Ovary (tissue), 9 donors: ENCODE measurements around the gene NFIA. TPM values are rescaled to one million over a fixed set of nuclear protein-coding genes. Genes with fewer than 3 reads are reported as not detected.

Experiments used
- DNase-seq, 5 donors: peaks; one replicate each; pipeline ENCODE4 v3.0.0-alpha.2; 2019 to 2020
- H3K27ac ChIP-seq, 2 donors: fragments of 200-600 bp; one replicate each; pipeline versions ENCODE4 v1.5.1 to v1.8.0; 2019 to 2022
- H3K27me3 ChIP-seq: fragments of 200-600 bp; one replicate; pipeline ENCODE4 v1.8.0; 2022
- H3K36me3 ChIP-seq: fragments of 200-600 bp; sonication (generic); one replicate; pipeline ENCODE4 v1.5.1; 2019
- H3K4me1 ChIP-seq: one replicate; pipeline ENCODE4 v1.8.1; 2013; ENCODE audit warnings: mild to moderate bottlenecking, moderate library complexity; ENCODE audit not compliant: insufficient read depth
- H3K4me3 ChIP-seq: fragments of 200-600 bp; sonication (generic); one replicate; pipeline ENCODE4 v1.5.1; 2017
- H3K9me3 ChIP-seq, 2 donors: fragments of 200-600 bp in 1 of 2; sonication (generic) in 1 of 2; one replicate each; pipeline versions ENCODE4 v1.5.1 to v1.8.1; 2013 to 2019; ENCODE audit warnings: mild to moderate bottlenecking in 1 of 2, moderate library complexity in 1 of 2
- CTCF ChIP-seq, 3 donors: fragments of 450-650 bp in 2 of 3; fragments of 200-600 bp in 1 of 3; IDR thresholded peaks; one replicate each; pipeline versions ENCODE4 v1.5.1 to v1.8.0; 2016 to 2022; ENCODE audit warnings: antibody characterized with exemption in 3 of 3, mild to moderate bottlenecking in 1 of 3
- EP300 ChIP-seq: sonication (generic); formaldehyde crosslinking; IDR thresholded peaks from one replicate; pipeline ENCODE4 v1.6.1; 2017; ENCODE audit warnings: antibody characterized with exemption
- POLR2A ChIP-seq: fragments of 450-650 bp; IDR thresholded peaks from one replicate; pipeline ENCODE4 v1.6.1; 2017; ENCODE audit warnings: antibody characterized with exemption, mild to moderate bottlenecking, moderate library complexity
- WGBS, 3 donors: extraction: QIAGEN DNeasy Blood & Tissue Kit in 1 of 3; methylation state at CpG; one replicate each; pipeline versions ENCODE4 v1.1.5 to v1.1.7; 2013 to 2017; 5-methylcytosine and 5-hydroxymethylcytosine counted together
- intact Hi-C, 4 donors: fragments of 100-400 bp; cut with DNase I; formaldehyde crosslinking; loops; one replicate each; pipeline versions ENCODE4 v1.11.0 to v1.15.1; 2022 to 2023
- polyA plus RNA-seq, 2 donors: library from polyadenylated mRNA; stranded (reverse); fragments of 200-250 nt in 1 of 2; fragments of 350-450 nt in 1 of 2; fragmentation: Illumina TruSeq in 1 of 2; extraction: RNeasy Lipid Tissue Mini Kit (QIAGEN cat#74804) in 1 of 2; gene quantifications; one replicate each; pipeline ENCODE4 v1.2.3, GENCODE V29; 2013 to 2014
- total RNA-seq, 7 donors: library from RNA; depleted of rRNA in 2 of 7; stranded (reverse); fragments of >200 nt in 2 of 7; fragmentation: NEBNext Ultra II Directional in 3 of 7; extraction: Animal tissue kit (Norgen Biotek cat#: 25700) in 3 of 7; gene quantifications; one replicate each; pipeline versions ENCODE4 v1.1.0 to v1.2.4, GENCODE V29; 2016 to 2023
- donor health status: DM: no; HTN: no; CAD: no; lungs with moderate emphysema.
- donor health status: DM: no; HTN: no; CAD: no.
- donor health status: Bipolar disorder and iron deficiency.
- donor health status: DM: yes; HTN: yes; CAD: no.
- donor health status: DM: no; HTN: no; CAD: no.
- donor health status: DM: yes; HTN: yes; CAD: no.

The NFIA gene
- total and polyA plus RNA-seq, 9 donors, result 11.8 to 115 (median 80.9) TPM

GRCh38 chr1:61221642-61222041, 139.3 kb downstream of the NFIA start:
- intact Hi-C loops, result no loop called here
- DNase-seq, result no peak
- H3K27me3 ChIP-seq, result no peaks in the 10 kb centered on the region
- no peaks in the 10 kb centered on the region for H3K9me3 ChIP-seq
- H3K36me3 ChIP-seq, result no peaks in the 10 kb centered on the region
- H3K4me1 ChIP-seq, result peaks cover under 1% of the 10 kb centered on the region
- H3K27ac ChIP-seq, result no peak overlapping the region
- TF ChIP-seq EP300, result no peak
- no peak for TF ChIP-seq POLR2A
- no peak for TF ChIP-seq CTCF (IDR thresholded peaks at IDR 0.05)
- 56 to 67% (median 61%) methylated on average over 4 of the region's 4 CpGs for WGBS, 3 donors
- H3K4me3 ChIP-seq, result no peak overlapping the region

GRCh38 chr1:61222240-61222639, 139.9 kb downstream of the NFIA start:
- H3K4me3 ChIP-seq, result no peak overlapping the region
- 90 to 91% (median 90%) methylated on average over 2 of the region's 2 CpGs for WGBS, 3 donors
- no peak for TF ChIP-seq EP300
- TF ChIP-seq CTCF (IDR thresholded peaks at IDR 0.05), result no peak
- no peak for TF ChIP-seq POLR2A
- H3K36me3 ChIP-seq, result no peaks in the 10 kb centered on the region
- intact Hi-C loops, result no loop called here
- H3K9me3 ChIP-seq, result no peaks in the 10 kb centered on the region
- H3K4me1 ChIP-seq, result peaks cover 1% of the 10 kb centered on the region
- H3K27ac ChIP-seq, result no peak overlapping the region
- no peaks in the 10 kb centered on the region for H3K27me3 ChIP-seq
- no peak for DNase-seq

- no peaks in the 10 kb centered on the region for H3K9me3 ChIP-seq
- H3K27ac ChIP-seq, result no peak overlapping the region
- peaks cover 1% of the 10 kb centered on the region for H3K4me1 ChIP-seq
- no peak for TF ChIP-seq EP300
- no peak for TF ChIP-seq CTCF (IDR thresholded peaks at IDR 0.05)
- no peak for TF ChIP-seq POLR2A
- intact Hi-C loops, result no loop called here
- no peaks in the 10 kb centered on the region for H3K36me3 ChIP-seq
- no peaks in the 10 kb centered on the region for H3K27me3 ChIP-seq
- no peak for DNase-seq
- H3K4me3 ChIP-seq, result no peak overlapping the region
Measured at GRCh38 chr1:61223140-61223539, 140.8 kb downstream of the NFIA start.

- 72 to 75% (median 74%) methylated on average over 1 of the region's 1 CpG for WGBS, 3 donors
- Histone ChIP-seq H3K27ac (no peak overlapping the region), H3K27me3 (no peaks in the 10 kb centered on the region), H3K4me3 (no peak overlapping the region), H3K4me1 (peaks cover 1% of the 10 kb centered on the region), H3K9me3 (no peaks in the 10 kb centered on the region), H3K36me3 (no peaks in the 10 kb centered on the region)
- intact Hi-C loops, result no loop called here
- DNase-seq, result peak in 2 of 5 donors; percentile 37 to 41
- TF ChIP-seq EP300, result no peak
- no peak for TF ChIP-seq POLR2A
- no peak for TF ChIP-seq CTCF (IDR thresholded peaks at IDR 0.05)
Measured at GRCh38 chr1:61224609-61225008, 142.2 kb downstream of the NFIA start.

- TF ChIP-seq POLR2A, result no peak
- TF ChIP-seq CTCF (IDR thresholded peaks at IDR 0.05), result no peak
- TF ChIP-seq EP300, result no peak
- Histone ChIP-seq H3K4me3 (no peak overlapping the region), H3K4me1 (peaks cover 1% of the 10 kb centered on the region), H3K27me3 (no peaks in the 10 kb centered on the region), H3K36me3 (no peaks in the 10 kb centered on the region), H3K9me3 (no peaks in the 10 kb centered on the region), H3K27ac (no peak overlapping the region)
- intact Hi-C loops, result no loop called here
- 95 to 97% (median 97%) methylated on average over 9 of the region's 9 CpGs for WGBS, 3 donors
- DNase-seq, result no peak
Measured at GRCh38 chr1:61225478-61225877, 143.1 kb downstream of the NFIA start.
